HG02763 (cell line): ENCODE measurements around the gene PSMF1.

Experiments used
- ATAC-seq: cut with Tn5 transposase; IDR thresholded peaks from one replicate; pipeline ENCODE4 v1.9.1; 2021; ENCODE audit warnings: mild to moderate bottlenecking, moderate library complexity; ENCODE audit not compliant: unreplicated experiment

The PSMF1 gene

DNA sequence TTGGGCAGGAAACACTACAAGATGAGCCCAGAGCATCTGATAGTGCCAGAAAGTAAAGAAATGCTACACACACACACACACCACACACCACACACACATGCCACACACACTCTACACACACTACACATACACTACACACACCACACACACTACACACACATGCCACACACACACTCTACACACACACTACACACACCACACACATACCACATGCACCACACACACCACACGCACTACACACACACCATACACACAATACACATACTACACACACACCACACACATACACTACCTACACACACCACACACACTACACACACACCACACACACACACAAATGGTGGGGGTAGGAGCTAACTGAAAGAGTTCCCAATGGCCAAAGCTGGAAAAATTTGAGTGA is 69.9 kb downstream of the PSMF1 start:
- no peak for ATAC-seq

DNA sequence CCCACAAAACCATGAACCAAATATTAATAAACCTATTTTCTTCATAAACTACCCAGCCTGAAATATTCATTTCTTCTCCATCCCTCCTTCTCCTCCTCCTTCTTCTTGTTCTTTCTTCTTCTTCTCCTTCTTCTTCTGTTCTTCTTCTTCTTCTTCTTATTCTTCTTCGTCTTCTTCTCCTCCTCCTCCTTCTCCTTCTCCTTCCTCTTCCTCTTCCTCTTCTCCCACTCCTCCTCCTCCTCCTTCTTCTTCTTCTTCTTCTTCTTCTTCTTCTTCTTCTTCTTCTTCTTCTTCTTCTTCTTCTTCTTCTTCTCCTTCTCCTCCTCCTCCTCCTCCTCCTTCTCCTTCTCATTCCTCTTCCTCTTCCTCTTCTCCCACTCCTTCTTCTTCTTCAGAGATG is 71.4 kb downstream of the PSMF1 start:
- ATAC-seq, result no peak

DNA sequence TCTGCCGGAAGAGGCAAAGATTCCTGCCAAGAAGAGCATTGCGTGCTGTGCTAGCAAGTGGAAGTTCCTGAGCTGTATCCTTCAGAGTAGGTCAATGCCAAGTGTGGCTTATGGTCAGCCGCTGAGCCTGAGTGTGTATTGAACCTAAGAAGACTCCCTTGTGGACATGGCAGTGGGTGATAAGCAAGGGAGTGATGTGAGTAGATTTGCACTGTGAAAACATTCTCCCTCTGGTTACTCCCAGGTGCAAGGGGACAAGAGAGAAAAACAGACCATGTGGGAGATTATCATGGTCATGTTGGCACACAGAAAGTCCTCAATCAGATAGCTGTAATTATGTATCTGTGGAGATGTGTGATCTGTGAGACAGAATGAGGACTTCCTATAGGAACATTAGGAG is 72.4 kb downstream of the PSMF1 start:
- no peak for ATAC-seq

DNA sequence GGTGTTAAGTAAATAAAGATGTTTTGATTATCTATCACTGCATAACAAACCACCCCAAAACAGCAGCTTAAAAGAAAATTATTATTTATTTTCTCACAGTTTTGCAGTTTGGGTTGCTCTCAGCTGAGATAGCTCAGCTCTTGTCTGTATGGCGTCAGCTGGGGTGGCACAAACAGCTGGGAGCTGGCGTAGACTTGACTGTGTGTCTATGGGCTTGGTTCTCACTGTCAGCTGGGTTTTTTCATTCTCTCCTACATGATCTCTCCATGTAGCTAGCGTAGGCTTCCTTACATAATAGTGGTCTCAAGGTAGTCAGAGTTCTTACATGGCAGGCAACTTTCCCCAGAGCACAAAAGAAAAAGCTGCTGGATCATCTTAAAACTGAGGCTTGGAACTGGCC is 72.9 kb downstream of the PSMF1 start:
- ATAC-seq, result no peak

GRCh38 chr20:1195226-1195625 is 76.8 kb downstream of the PSMF1 start:
- ATAC-seq, result no peak

- no peak for ATAC-seq
Measured at GRCh38 chr20:1196634-1197033, 78.2 kb downstream of the PSMF1 start.

DNA sequence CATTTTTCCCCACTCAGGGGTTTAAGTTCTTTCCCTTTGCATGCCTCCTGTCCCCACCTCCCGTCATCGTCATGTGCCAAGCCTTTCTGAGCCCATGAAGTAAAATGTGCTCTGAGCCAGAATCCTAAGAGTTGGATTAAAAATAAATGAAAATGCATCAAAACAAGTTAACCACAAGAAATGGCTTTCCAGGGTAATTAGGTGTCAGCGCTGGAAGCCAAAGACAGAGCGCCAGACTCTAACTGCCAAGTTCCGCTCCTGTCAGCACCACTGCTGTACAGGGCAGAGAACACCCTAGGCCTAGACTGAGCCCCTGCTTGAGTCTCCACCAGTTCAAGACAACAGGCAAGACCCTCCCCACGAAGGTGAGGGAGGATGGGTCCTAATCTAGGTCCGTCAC is 79.4 kb downstream of the PSMF1 start:
- ATAC-seq, result no peak

- no peak for ATAC-seq
Measured at GRCh38 chr20:1198751-1199150, 80.3 kb downstream of the PSMF1 start.

- ATAC-seq, result no peak
Measured at GRCh38 chr20:1199212-1199873, 80.9 kb downstream of the PSMF1 start.

DNA sequence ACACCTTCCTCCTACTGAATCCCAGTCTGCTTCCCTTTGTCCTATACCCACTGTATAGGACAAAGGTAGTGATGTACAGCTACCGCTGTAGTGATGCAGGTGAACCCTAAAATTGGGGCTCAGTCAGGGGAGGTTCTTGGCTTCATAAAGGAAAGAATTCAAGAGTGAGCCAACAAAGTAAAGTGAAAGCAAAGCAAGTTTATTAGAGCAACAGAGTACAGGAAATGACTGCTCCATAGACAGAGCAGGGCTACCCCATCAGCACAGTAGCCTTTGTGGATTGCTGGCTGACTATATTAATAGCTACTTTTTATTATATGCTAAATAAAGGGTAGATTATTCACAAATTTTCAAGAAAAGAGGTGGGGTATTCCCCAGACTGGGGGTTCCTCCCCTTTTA is 81.6 kb downstream of the PSMF1 start:
- no peak for ATAC-seq

GRCh38 chr20:1202762-1203504 is 84.5 kb downstream of the PSMF1 start, which contains the start of gene C20orf202:
C20orf202 (plus strand) TSS chr20:1203454; CDS start chr20:1203586, 132 bp downstream.
- no peak for ATAC-seq

GRCh38 chr20:1203630-1204029 is 85.2 kb downstream of the PSMF1 start:
- ATAC-seq, result no peak

- no peak for ATAC-seq
Measured at GRCh38 chr20:1204113-1204512, 85.7 kb downstream of the PSMF1 start.

DNA sequence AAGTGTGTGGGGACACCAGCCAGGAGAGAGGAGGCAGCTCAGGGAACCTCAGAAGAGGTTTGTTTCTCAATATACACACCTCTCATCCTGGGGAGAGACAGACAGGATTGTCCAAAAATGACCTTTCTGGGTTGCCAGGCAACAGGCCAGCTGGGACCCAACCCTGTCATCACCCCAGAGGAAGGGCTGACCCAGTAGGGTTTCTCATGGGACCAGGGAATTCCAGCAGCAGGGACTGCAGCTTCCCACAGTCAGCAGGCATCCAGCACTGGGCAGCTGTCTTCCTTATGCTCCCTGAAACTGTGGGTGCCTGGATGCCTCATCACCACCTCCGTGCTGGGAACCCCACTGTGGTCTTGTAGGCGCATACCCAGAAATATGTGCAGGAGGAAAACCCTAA is 86.2 kb downstream of the PSMF1 start:
- no peak for ATAC-seq

GRCh38 chr20:1205802-1206201 is 87.4 kb downstream of the PSMF1 start:
- ATAC-seq, result no peak

DNA sequence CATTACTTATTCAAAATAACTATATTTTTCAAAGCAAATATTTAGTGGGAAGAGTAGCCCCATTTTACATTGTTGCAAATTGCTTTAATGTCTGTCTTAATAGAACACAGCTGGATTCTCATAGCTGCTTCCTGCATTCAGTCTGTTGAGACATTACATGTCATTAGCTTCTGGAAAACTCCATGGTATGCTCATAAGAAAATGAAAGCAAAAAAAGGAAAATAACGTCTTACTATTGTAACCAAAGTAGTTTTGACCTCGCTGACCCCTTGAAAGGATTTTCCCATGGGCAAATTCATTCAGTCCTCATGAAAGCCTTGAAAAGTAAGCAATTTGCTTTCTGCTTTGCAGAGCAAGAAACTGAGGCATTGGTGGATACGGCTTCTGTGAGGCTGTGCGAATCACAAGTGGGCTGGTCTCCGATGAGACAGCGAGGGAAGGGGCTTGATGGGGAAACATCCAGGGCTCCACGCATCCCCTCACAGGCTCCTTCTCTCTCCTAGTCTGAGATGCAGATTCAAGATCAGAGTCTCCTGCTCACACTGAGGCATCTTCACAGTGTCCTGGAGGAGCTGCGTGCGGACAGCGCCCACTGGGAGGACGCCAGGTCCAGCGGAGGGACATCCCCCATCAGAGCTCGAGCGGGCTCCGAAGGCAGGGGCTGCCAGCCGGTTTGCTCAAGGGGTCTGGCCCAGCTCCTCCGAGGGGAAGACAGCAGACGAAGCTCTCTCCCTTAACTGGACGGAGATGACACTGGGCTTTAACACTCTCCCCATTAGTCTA is 88.2 kb downstream of the PSMF1 start:
- ATAC-seq, result no peak

DNA sequence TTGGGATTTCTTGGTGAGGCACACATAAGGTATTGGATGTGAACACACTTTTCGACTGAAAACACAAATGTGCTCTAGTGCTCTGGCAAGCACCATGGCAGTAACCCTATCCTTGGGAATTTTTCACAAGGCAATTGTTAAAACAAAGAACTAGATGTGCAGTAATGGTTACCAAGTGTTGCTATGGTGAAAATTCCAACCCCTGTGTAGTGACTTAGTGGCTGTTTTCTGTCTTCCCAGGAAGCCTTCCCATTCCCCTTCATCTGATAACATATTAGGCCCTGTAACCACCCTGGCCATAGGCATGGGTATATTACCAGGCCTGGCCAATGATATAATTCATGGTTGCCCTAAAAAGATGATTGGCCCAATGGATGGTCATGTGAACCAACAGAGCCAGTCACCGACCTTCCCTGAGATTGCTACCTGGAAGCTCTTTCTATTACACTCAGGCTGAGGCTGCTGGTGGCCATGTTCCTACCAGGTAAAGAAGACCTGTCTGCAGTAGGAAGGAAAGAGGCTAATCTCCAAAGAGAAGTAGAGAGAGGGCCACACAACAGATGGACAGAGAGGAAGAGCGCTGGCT is 89.0 kb downstream of the PSMF1 start:
- no peak for ATAC-seq

GRCh38 chr20:1209447-1210387 is 91.3 kb downstream of the PSMF1 start:
- no peak for ATAC-seq

DNA sequence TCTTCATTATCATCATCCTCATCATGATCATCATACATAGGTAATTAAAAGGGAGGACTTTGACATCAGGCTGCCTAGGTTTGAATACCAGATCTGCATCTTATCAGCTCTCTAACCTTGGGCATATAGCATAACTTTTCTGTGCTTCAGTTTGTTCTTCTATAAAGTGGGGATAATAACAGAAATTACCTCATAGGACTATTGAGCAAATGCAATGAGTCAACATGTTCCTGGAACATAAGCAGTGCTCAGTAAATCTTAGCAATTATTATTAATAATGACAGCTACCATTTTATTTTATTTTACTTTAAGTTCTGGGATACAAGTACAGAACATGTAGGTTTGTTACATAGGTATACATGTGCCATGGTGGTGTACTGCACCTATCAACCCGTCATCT is 92.1 kb downstream of the PSMF1 start:
- no peak for ATAC-seq

DNA sequence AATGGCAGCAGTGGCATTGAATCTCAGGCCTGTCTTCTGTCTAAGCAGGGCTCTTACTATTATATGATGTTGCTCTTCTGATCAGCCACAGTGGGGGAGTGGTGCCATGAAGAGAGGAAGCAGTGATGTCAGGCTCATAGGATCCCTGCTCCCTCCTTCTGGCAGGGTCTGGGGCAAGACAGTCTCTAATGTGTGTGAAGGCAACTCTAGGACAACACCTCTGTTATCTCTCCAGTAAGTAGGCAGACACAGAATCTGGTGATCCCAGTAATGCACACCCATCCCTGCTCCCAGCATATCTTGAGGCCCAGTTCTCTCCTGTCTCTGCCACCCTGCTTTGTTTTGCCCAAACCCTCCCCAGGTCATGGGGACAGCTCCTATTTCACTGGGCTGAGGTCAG is 93.6 kb downstream of the PSMF1 start:
- ATAC-seq, result no peak
